ENCODE data around the gene SMARCC1.

SMARCC1 gene

DNA sequence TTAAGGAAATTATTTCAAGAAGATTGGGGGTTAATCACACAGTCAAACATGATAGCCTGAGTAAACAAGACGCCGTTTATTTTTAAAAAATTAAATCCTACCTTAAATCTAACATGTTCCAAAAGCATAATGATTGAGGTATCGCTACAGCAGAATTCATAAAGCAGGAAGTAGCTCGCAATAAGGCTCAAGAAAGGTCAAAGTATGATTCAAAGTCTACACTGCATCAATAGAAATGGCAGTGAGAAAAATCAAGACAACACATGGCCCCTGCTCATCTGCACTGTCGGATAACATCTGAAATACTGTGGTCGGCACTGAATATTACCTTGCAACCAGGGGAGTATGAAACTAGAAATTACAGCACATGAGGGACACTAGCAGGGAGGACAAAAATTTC is 93.2 kb downstream of the SMARCC1 start:
- DNase-seq, result no peak

DNA sequence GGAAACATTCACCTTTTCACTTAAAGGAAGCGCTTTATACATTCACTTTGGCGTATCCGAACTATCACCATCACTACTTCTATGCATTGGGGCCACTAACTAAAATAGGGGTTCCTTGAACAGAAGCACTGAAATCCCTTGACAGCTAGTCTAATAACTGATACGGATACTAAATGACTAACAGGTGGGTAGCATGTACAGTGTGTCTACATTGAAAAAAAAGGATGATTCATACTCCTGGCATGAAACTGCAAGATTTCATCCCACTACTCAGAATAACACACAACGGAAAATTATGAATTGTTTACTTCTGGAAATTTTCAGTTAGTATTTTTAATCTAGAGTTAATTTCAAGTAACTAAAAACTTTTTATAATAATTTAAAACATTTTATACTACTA is 96.7 kb downstream of the SMARCC1 start:
- DNase-seq, result no peak

- DNase-seq, result no peak
Measured at GRCh38 chr3:47681016-47681415, 100.7 kb downstream of the SMARCC1 start.

GRCh38 chr3:47678446-47679338 is 103.0 kb downstream of the SMARCC1 start:
- DNase-seq, result no peak

GRCh38 chr3:47669026-47669749 is 112.5 kb downstream of the SMARCC1 start:
- DNase-seq, result no peak

DNA sequence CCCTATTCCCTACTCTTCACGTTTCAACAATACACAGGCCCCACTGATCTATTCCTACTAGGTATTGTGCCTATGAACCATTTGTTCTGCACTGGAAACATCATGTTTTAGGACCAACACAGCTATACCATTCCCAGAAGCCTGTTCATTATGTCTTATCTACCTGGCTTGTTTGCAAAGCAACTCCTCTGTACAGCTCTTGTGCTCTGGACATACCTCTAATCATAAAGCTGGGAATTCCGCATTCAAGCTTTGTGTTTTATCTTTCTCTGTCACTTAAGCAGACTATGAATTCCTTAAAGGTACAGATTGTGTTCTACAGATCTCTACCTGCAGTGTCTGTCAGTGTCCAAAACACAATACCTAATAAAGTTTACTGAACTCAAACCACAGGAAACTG is 115.6 kb downstream of the SMARCC1 start:
- no peak for DNase-seq

- DNase-seq, result peak; percentile 37
Measured at GRCh38 chr3:47664519-47664918, 117.2 kb downstream of the SMARCC1 start.

DNA sequence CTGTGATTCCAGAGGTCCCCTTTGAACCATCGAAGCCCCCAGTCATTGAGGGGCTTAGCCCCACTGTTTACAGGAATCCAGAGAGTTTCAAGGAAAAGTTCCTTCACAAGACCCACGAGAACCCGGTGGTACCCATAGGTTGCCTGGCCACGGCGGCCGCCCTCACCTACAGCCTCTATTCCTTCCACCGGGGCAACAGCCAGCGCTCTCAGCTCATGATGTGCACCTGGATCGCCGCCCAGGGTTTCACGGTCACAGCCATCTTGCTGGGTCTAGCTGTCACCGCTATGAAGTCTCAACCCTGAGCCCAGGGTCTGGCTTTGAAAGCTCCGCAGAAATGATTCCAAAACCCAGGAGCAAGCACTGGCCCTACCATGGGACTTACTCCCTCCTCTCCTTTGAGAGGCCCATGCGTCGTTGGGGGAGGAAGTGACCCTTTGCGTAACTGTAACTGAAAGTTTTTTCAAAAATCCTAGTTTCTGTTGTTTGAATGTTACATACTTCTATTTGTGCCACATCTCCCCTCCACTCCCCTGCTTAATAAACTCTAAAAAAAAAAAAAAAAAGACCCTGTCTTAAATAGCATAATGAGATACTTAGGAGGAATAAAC is 118.0 kb downstream of the SMARCC1 start:
- DNase-seq, result peak; percentile 64

DNA sequence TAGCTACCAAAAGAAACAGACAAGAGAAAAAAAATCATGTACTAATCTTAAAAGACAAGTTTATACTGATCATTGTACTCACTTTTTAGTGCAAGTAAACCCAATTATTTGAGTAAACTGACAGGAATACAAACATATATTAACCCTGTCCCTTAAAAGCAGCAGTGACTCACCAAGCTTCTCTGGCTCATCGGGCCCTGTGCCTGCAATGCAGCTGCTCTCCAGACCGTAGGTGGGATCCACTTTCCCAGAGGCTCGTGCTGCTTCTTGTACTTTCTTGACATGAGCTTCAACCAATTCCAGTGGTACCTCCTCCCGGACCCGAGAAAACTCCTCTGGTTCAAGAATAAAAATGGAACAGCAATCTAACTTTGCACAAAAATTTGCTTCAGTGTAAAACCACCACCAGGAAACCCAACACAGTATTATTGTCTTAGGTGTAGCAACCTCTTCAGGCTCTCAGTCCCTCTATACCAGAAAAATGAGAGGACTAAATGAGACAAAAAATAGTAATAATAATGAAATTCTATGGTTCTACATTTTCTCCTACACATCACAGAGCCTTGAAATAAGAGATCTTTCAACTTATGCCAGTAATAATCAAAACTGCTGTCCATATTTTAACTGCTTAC is 120.5 kb downstream of the SMARCC1 start:
- DNase-seq, result no peak

DNA sequence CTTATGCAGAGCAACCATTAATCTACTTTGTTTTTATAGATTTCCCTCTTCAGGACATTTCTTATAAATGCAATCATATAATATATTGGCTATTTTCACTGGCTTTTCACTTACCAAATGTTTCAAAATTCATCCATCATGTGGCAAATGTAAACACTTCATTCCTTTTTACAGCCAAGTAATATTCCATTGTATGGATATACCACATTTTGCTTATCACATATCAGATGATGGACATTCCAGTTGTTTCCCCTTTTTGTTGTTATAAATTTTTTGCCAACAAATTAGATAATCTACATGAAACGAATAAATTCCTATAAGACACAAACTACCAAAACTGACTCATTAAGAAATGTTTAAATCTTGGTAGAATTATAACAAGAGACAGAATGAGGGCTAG is 123.2 kb downstream of the SMARCC1 start:
- DNase-seq, result no peak

- no peak for DNase-seq
Measured at GRCh38 chr3:47652142-47652541, 129.6 kb downstream of the SMARCC1 start.

- no peak for DNase-seq
Measured at GRCh38 chr3:47650294-47650693, 131.4 kb downstream of the SMARCC1 start.

DNA sequence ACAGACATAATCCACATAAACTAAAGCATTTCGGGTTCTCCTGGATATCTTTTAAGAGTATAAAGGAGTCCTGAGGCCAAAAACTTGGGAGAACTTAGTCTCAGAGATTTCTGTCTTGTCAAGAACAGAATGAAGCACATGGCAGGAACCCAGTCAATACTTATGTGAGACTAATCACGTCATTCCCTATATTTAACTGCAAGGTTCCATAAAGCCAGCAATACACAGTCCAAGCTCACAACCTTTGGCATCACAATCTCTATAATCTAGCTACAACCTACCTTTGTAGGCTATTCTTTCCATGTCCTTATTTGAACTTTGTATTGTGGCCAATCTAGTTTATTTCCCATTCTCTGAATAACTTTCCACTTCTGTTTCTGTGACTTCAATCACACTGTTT is 134.1 kb downstream of the SMARCC1 start:
- no peak for DNase-seq

DNA sequence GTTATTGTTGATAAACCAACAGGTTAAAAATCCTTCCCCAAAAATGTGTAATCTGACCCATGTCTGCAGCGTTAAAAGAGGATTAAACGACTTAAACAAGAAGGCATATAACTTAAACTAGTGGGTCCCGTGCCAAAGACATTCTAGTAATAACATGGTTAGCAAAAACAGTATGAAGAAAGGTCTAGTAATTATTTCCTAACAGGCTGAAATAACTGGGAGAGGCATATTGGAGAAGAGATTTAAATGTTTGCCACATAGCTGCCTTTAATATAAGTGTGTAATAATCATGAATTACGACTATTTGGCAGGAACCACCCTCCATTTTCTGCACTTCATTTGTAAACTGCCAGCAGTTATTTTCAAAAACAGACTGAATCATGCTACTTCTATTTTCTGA is 135.3 kb downstream of the SMARCC1 start:
- no peak for DNase-seq

DNA sequence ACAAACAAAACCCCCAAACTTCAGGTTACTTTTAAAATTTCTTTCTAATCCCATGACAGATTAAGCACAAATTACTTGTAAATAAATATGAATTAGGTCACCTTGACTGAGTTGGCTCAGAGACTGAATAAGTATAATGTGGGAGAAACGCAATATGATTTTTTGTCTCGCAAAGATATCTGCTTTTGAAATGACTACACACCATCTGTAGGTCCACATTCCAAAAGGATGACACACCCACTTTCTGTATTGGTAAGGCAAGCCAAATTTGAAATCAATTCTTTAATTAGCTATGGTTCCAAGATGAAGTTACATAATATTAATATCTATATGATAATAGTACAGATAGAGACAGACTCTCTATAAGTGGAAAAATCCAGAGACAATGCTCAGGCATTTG is 136.1 kb downstream of the SMARCC1 start:
- DNase-seq, result no peak

- DNase-seq, result no peak
Measured at GRCh38 chr3:47643092-47643491, 138.6 kb downstream of the SMARCC1 start.

DNA sequence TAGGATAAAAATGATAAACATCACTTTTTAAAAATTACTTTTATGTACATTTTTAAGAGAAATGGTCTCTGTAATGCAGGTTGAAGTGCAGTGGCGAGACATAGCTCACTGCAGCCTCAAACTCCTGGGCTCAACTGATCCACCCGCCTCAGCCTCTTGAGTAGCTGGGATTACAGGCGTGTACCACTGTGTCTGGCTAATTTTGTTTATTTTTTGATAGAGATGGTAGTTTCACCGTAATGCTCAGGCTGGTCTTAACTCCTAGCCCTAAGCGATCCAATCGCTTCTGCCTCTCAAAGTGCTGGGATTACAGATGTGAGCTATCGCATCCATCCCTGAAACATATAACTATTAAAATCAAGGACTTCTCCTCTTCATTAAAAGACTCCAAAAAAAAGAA is 140.0 kb downstream of the SMARCC1 start:
- no peak for DNase-seq

- no peak for DNase-seq
Measured at GRCh38 chr3:47636921-47637320, 144.8 kb downstream of the SMARCC1 start.

DNA sequence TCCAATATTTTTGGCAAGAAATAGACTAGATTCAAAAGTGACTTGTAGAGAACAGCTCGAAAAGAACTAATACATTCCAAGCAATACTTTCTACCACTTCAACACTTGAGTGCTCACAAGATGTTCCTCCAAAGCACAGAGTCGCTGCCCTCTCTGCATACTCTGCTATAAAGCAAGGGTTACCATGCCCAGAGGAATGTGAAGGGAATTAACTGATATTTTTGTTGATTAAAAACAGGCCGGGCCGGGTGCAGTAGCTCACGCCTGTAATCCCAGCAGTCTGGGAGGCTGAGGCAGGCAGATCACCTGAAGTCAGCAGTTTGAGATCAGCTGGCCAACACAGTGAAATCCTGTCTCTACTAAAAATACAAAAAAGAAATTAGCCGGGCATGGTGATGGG is 145.5 kb downstream of the SMARCC1 start:
- no peak for DNase-seq

DNA sequence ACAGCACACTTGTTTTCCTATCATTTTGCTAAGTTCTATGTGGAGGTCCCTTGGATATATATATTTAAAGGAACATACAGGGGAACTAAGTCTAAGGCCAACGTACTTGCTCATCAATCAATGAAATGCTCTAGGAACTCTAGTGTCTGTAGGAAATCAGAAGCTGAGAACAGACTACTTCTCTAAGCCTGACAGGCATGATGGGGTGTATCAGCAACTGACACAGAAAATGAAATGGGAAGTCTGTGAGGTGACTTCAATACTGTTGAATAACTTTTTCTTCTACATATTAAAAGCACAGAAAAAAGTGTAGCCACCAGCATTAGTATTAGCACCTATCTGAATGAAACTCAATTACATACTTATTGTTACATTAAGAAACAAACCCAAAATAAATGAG is 146.2 kb downstream of the SMARCC1 start:
- peak; percentile 33 for DNase-seq

- peak; percentile 61 for DNase-seq
Measured at GRCh38 chr3:47634996-47635395, 146.7 kb downstream of the SMARCC1 start.

DNA sequence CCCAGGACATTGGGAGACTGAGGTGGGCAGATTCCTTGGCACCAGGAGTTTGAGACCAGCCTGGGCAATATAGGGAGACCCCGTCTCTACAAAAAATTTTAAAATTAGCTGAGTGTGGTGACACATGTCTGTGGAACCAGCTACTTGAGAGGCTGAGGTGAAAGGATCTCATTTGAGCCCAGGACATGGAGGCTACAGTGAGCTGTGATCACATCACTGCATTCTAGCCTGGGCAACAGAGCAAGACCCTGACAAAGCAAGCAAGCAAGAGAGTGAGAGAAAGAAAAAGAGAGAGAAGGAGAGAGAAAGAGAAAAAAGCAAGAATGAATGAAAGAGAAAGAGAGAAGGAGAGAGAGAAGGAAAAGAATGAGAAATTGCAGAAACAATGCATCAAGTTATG is 150.9 kb downstream of the SMARCC1 start:
- no peak for DNase-seq

GRCh38 chr3:47629770-47630169 is 151.9 kb downstream of the SMARCC1 start:
- DNase-seq, result no peak

All from MV-4-11 (cell line).